Astrocyte (in vitro differentiated cells and primary cell): ENCODE measurements around the gene FBXW12. TPM values are rescaled to one million over a fixed set of nuclear protein-coding genes. Genes with fewer than 3 reads are reported as not detected.

ENCODE experiments used
- DNase-seq: peaks from one replicate; pipeline ENCODE4 v3.0.0-alpha.2; 2010; ENCODE audit warnings: low read depth
- FAIRE-seq: peaks from 2 replicates; lab custom pipeline; 2011; peaks lifted over from hg19 to GRCh38; lab: Jason Lieb, UNC
- H2AFZ ChIP-seq: 2 replicates; pipeline ENCODE4 v1.6.0; 2012; ENCODE audit warnings: low read depth, low read length, inconsistent platforms
- H3K27ac ChIP-seq: 2 replicates; pipeline ENCODE4 v1.5.1; 2011; ENCODE audit warnings: low read depth, low read length, inconsistent platforms
- H3K27me3 ChIP-seq: 2 replicates; pipeline ENCODE4 v1.6.0; 2011; ENCODE audit warnings: low read length, inconsistent platforms; ENCODE audit not compliant: insufficient read depth
- H3K36me3 ChIP-seq: 2 replicates; pipeline ENCODE4 v1.5.1; 2011; ENCODE audit warnings: low read length, inconsistent platforms; ENCODE audit not compliant: insufficient read depth
- H3K4me1 ChIP-seq: 2 replicates; pipeline ENCODE4 v1.5.1; 2011; ENCODE audit warnings: low read length, inconsistent platforms; ENCODE audit not compliant: insufficient read depth
- H3K4me2 ChIP-seq: 2 replicates; pipeline ENCODE4 v1.6.0; 2012; ENCODE audit warnings: low read length, inconsistent platforms
- H3K4me3 ChIP-seq: 2 replicates; pipeline ENCODE4 v1.5.1; 2011; ENCODE audit warnings: low read depth, mild to moderate bottlenecking, low read length, inconsistent platforms; ENCODE audit not compliant: insufficient read depth
- H3K79me2 ChIP-seq: 2 replicates; pipeline ENCODE4 v1.6.0; 2012; ENCODE audit warnings: mild to moderate bottlenecking, low read length, inconsistent platforms; ENCODE audit not compliant: insufficient read depth
- H3K9ac ChIP-seq: 2 replicates; pipeline ENCODE4 v1.6.0; 2012; ENCODE audit warnings: mild to moderate bottlenecking, low read length, inconsistent platforms
- H3K9me3 ChIP-seq: 2 replicates; pipeline ENCODE4 v1.5.1; 2012; ENCODE audit warnings: low read depth, mild to moderate bottlenecking, low read length, inconsistent platforms; ENCODE audit not compliant: insufficient read depth
- H4K20me1 ChIP-seq: 2 replicates; pipeline ENCODE4 v1.6.0; 2012; ENCODE audit warnings: low read length, inconsistent platforms; ENCODE audit not compliant: insufficient read depth
- H3K27ac Mint-ChIP-seq: one replicate; pipeline ENCODE4 v1.8.0; 2021; ENCODE audit warnings: mild to moderate bottlenecking, mixed read lengths; ENCODE audit not compliant: unreplicated experiment
- H3K27me3 Mint-ChIP-seq: one replicate; pipeline ENCODE4 v1.8.0; 2021; ENCODE audit warnings: low read depth, mixed read lengths; ENCODE audit not compliant: unreplicated experiment
- H3K36me3 Mint-ChIP-seq: one replicate; pipeline ENCODE4 v1.8.0; 2021; ENCODE audit warnings: low read depth, mixed read lengths; ENCODE audit not compliant: unreplicated experiment
- H3K4me1 Mint-ChIP-seq: one replicate; pipeline ENCODE4 v1.8.0; 2021; ENCODE audit warnings: low read depth, mixed read lengths; ENCODE audit not compliant: unreplicated experiment
- H3K4me3 Mint-ChIP-seq: one replicate; pipeline ENCODE4 v1.8.0; 2021; ENCODE audit warnings: mild to moderate bottlenecking, moderate library complexity, mixed read lengths; ENCODE audit not compliant: unreplicated experiment
- H3K9me3 Mint-ChIP-seq: one replicate; pipeline ENCODE4 v1.8.0; 2021; ENCODE audit warnings: mild to moderate bottlenecking, mixed read lengths; ENCODE audit not compliant: unreplicated experiment
- CTCF ChIP-seq: IDR thresholded peaks from 2 replicates; pipeline ENCODE4 v1.5.1; 2011; ENCODE audit warnings: low read depth, mild to moderate bottlenecking, inconsistent platforms, low read length, moderate library complexity; ENCODE audit not compliant: insufficient read depth
- EZH2 ChIP-seq: IDR thresholded peaks from 2 replicates; pipeline ENCODE4 v1.6.1; 2012; ENCODE audit warnings: mild to moderate bottlenecking, low read length, inconsistent platforms; ENCODE audit not compliant: insufficient read depth
- total RNA-seq: library from RNA; stranded (reverse); gene quantifications from 2 replicates; pipeline ENCODE4 v1.2.1, GENCODE V29; 2021

Gene FBXW12
- total RNA-seq, 1 donor from 2014 or later = not detected

- no peaks in the 10 kb centered on the region for H3K4me1 ChIP-seq
- Mint-ChIP-seq H3K27me3 (peaks cover 7% of the 10 kb centered on the region), H3K9me3 (peaks cover 11% of the 10 kb centered on the region), H3K36me3 (no peaks in the 10 kb centered on the region), H3K4me1 (no peaks in the 10 kb centered on the region), H3K4me3 (no peak overlapping the region), H3K27ac (no peak overlapping the region)
- H3K27ac ChIP-seq = no peak overlapping the region
- H3K27me3 ChIP-seq = peaks cover 2% of the 10 kb centered on the region
- no peaks in the 10 kb centered on the region for H4K20me1 ChIP-seq
- FAIRE-seq (no peak), DNase-seq (no peak)
- no peaks in the 10 kb centered on the region for H3K79me2 ChIP-seq
- H2AFZ ChIP-seq = no peak overlapping the region
- TF ChIP-seq EZH2 (no peak), CTCF (no peak)
- H3K4me2 ChIP-seq = no peak overlapping the region
- no peak overlapping the region for H3K9ac ChIP-seq
- no peak overlapping the region for H3K4me3 ChIP-seq
- no peaks in the 10 kb centered on the region for H3K36me3 ChIP-seq
- H3K9me3 ChIP-seq = no peaks in the 10 kb centered on the region
Measured at GRCh38 chr3:48364840-48365239, 7.2 kb upstream of the FBXW12 start.

- Histone ChIP-seq H3K4me2 (no peak overlapping the region), H3K79me2 (no peaks in the 10 kb centered on the region), H4K20me1 (no peaks in the 10 kb centered on the region), H3K27me3 (peaks cover 2% of the 10 kb centered on the region), H3K4me3 (no peak overlapping the region), H3K36me3 (no peaks in the 10 kb centered on the region), H2AFZ (no peak overlapping the region), H3K27ac (no peak overlapping the region), H3K9me3 (no peaks in the 10 kb centered on the region), H3K9ac (no peak overlapping the region), H3K4me1 (no peaks in the 10 kb centered on the region)
- Mint-ChIP-seq H3K36me3 (no peaks in the 10 kb centered on the region), H3K27ac (no peak overlapping the region), H3K4me3 (no peak overlapping the region), H3K4me1 (no peaks in the 10 kb centered on the region), H3K27me3 (no peaks in the 10 kb centered on the region), H3K9me3 (peaks cover 8% of the 10 kb centered on the region)
- TF ChIP-seq CTCF = no peak
- TF ChIP-seq EZH2 = no peak
- no peak for FAIRE-seq
- DNase-seq = no peak
Measured at GRCh38 chr3:48367201-48367600, 4.8 kb upstream of the FBXW12 start.

GRCh38 chr3:48369693-48370332 is 2.2 kb upstream of the FBXW12 start:
- peaks cover 2% of the 10 kb centered on the region for H3K27me3 ChIP-seq
- no peaks in the 10 kb centered on the region for H3K4me1 ChIP-seq
- no peaks in the 10 kb centered on the region for H3K9me3 ChIP-seq
- no peaks in the 10 kb centered on the region for H3K36me3 ChIP-seq
- no peak overlapping the region for H2AFZ ChIP-seq
- Mint-ChIP-seq H3K27ac (no peak overlapping the region), H3K4me3 (no peak overlapping the region), H3K27me3 (peaks cover 6% of the 10 kb centered on the region), H3K4me1 (no peaks in the 10 kb centered on the region), H3K9me3 (peaks cover 5% of the 10 kb centered on the region), H3K36me3 (no peaks in the 10 kb centered on the region)
- no peaks in the 10 kb centered on the region for H4K20me1 ChIP-seq
- H3K4me3 ChIP-seq = no peak overlapping the region
- H3K9ac ChIP-seq = no peak overlapping the region
- no peak for DNase-seq
- no peak overlapping the region for H3K27ac ChIP-seq
- TF ChIP-seq EZH2 = no peak
- no peak for TF ChIP-seq CTCF
- no peak for FAIRE-seq
- no peak overlapping the region for H3K4me2 ChIP-seq
- no peaks in the 10 kb centered on the region for H3K79me2 ChIP-seq
